TTC549 (cell line): ENCODE results near the gene SLC4A7.
"Not testable (repeated sequence)": the region's sequence is repeated elsewhere in the genome, so short reads cannot be mapped to it uniquely, and the experiment has no call there.

ENCODE experiments used
- FAIRE-seq: peaks from 2 replicates; lab custom pipeline; 2012; peaks lifted over from hg19 to GRCh38; lab: Jason Lieb, UNC

Gene SLC4A7

DNA sequence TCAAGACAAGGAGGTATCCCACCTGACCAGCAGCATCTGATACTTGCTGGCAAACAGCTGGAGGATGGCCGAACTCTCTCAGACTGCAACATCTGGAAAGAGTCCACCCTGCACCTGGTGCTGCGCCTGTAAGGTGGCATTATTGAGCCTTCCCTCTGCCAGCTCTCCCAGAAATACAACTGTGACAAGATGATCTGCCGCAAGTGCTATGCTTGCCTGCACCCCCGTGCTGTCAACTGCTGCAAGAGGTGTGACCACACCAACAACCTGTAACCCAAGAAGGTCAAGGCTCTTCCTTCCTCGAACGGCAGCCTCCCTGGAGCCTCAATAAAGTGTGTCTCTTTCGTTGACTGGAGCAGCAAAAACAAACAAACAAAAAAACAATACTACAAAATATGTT lies 2.2 kb upstream of the SLC4A7 start:
- FAIRE-seq = no peak

DNA sequence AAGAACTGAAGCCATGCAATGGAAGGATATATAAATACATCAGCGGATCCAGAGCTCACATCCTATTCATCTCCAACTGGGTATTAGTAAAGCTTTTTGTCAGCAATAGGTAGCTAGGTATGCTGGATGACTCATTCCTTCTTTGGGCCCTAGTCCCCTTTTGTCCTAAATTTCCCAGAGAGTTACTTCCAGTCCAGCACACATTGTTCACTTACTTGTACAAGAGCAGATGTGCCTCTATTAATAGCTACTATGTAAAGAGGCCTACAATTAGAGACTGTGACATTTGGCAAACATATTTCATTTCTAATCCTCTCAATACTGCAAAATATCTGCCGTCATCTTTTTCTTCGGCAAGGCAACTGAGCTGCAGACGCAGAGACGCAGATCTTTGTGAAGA lies 1.7 kb upstream of the SLC4A7 start:
- no peak for FAIRE-seq

DNA sequence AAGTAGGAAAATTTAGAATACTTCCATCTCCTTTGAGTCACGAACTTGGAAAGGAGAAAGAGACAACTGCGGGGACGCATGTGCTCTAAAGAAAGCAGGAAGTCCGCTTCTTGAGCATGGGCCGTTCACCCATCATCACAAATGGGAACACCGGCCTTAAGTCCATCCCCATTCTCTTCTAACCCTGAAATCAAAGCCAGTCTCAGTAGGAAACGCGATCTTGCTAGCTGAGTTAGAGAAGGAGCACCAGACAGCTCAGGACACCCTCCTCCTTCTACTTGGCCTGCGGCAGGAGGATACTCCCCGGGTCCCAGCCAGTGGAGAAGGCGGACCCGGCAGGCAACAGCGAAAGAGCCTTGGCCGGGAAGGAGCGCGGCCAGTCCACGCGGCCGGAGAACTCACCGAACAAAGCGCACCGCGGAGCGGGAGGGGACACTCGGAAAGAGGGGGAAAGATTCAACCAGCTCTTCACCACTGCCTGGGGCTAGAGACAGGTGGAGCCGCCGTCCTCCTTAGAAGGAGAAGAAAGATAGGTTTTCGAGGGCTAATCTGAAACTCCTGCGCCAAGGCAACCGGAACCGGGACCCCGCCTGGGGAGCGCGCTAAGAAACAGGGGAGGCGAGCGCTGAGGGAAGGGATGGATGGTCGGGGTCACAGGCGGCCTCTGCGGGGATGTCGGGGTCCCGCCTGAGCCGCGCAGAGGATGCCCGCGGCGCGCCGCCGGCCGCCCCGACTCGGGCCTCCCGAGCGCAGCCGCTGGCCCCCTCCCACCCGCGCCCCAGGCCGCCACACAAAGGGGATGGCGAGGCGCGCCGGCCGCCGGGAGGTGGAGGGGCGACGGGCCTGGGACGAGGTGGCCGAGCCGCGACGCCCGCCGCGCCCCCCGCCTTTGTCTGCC lies 818 bp downstream of the SLC4A7 start:
- no peak for FAIRE-seq

DNA sequence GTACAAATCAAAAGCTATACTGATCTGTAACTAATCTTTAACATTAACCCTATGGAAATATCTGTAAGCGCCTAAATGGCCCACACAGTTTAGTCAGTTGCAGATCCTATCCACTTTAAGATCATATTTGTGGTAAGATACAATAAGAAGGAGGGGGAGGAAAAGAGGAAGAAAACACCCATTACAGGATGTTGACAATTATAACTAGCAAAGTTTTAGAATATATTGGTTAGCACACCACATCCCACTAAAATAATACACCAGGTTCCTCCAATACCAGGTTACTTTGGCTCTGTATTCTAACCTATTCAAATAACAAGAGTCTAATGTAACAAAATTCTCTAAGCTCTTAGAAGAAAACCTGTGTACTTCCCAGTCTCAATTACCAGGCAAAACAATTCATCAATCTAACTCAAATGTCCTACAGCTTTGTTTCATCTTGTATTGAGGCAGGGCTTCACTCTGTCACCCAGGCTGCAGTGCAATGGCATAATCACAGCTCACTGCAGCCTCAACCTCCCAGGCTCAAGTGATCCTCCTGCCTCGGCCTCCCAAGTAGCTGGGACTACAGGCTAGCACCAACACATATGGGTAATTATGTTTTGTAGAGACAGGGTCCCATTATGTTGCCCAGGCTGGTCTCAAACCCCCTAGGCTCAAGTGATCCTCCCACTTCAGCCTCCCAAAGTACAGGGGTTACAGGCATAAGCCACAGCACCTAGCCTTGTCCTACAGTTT lies 4.2 kb downstream of the SLC4A7 start:
- no peak for FAIRE-seq

DNA sequence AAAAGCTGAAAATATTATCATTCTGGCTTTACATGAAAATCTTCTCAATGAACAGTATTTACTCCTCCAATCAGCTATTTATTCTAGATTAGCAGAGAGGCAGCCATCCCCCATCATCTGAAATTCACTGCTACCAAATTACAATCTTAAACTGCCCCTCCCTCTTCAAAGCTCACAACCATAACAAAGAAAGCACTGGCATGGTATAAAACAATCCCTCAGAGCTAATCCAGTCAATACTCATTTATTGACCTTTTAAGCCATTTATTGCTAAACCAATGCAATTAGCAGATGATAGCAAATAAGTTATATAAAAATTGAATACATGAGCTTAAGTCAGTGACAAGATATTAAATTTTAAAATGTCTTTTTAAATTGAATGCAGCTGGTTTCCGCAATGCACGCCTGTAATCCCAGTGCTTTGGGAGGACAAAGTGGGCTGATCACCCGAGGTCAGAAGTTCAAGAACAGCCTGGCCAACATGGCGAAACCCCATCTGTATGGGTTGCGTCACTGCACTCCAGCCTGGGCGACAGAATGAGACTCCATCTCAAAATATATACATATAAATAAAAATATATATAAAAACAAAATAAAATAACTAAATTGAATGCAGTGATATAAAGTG lies 12.1 kb downstream of the SLC4A7 start:
- no peak for FAIRE-seq

DNA sequence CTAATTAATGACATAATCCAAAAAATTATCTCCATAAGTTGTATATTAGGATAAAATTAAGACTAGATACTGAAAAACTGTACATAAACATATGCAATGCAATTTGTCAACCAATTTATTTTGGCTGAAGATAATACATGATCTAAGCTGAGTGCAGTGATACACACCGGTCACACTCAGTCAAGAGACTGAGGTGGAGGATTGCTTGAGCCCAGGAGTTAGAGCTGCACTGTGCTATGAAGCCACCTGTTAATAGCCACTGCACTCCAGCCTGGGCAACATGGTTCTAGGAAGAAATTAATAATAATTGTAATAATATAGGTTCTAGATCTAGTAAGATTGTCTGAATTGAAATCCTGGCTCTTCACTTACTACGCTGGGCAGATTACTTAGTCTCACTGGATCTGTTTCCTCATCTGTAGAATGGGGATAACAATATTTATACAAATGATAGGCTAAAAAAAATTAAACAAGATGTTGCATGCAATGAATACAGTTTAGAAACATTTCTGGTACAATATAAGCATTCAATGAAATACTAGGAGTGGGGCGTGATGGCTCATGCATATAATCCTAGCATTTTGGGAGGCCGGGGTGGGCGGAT lies 15.8 kb downstream of the SLC4A7 start:
- FAIRE-seq = no peak

DNA sequence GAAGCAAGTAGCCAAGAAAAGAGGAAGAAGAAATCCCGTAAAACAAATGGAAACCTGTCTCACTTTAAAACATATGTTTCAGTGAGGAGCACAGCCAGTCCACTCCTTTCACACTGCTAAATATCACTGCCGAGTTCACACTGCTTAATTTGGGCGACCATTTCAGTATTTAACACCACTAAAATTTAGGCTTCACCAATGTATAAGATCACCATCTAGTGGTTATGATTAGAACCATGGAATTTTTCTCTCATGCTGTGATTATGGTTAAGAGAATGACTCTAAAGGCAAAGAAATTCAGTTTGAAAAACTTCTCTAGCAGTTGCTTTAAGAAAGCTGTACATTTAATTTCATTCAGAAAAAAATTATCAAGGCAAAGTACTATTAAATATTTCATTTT lies 16.6 kb downstream of the SLC4A7 start:
- FAIRE-seq = peak; percentile 82

DNA sequence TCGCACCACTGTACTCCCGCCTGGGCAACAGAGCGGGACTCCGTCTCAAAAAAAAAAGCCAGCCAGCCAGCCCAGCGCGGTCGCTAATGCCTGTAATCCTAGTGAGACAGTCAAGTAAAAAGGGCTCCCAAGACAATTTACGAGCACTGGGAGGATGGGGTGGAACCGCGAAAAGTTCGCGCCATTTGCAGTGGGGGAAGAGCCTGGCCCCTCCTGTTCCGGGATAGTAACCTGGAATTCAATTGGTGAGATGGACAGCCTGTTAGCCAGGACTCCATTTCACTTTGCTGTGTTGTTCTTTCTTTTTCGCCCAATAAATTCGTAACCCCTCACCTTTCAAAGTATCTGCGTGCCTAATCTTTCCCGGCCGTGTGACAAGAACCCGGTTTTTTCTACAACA lies 19.5 kb downstream of the SLC4A7 start:
- no peak for FAIRE-seq

DNA sequence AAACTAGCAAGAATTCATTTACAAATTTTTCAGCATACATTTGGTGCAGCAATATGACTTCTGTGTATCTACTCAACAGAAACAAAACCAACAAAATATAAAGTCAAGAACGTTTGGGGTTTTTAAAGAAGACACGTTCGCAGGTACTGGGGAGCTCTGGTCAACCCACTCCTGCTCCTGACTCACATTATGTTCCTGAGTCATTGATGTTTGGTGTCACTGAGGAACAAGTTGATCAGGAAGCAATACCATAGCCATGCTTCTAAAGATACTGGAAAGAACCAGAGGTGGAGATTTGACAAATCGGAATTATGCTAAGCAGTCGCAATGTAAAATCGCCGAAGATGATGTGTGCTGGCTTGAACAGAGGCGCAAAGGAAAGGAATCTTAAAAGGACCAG lies 22.0 kb downstream of the SLC4A7 start:
- no peak for FAIRE-seq

DNA sequence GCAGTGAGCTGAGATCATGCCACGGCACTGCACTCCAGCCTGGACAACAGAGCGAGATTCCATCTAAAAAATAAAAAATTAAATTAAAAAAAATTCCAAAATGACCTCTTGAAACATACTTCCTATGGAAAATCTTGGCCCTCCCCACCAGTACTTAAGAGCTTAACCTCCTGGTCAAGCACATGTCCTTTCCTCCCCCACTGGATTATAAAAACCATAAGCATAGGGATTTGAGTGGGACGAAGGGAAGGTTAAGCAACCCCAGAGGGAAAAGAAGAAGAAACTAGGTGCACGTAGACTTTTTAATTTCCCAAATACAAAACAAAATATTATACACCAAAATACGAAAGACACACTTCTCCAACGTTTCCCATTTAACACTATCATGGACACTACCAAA lies 25.3 kb downstream of the SLC4A7 start:
- no peak for FAIRE-seq

DNA sequence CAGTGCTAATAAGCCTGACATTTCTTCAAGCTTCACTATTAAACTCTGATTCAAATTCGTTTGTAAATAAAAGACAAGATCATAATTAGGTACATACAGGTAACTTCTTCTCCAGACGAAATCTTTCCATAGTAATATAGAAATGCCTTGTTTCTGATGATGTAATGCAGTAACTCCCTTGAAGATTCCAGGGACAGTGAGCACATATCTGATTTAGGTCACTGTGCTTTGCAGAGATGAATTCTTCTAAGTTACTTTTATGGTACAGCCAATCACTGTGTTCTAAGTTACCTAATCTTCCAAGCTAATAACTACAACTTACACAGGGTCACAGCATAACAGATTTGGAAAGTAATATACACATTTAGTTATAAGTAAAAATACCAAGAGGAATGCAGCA lies 27.6 kb downstream of the SLC4A7 start:
- FAIRE-seq = no peak

DNA sequence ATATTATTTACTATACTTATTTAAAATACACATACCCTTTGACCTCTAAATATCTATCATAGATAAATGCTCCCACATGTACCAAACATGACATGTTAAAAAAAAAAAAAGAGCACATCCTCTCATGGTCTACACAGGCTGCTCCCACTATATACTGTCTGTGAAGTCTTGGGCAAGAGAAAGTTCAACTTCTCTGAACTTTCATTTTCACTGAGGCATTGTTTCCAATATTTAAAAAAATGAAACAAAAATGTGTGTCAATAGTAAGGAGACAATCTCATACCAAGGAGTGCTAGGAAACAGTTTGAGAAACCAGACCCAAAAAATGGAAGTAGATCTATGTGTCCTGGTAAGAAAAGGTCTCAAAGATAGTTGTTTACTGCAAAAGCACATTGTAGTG lies 29.3 kb downstream of the SLC4A7 start:
- no peak for FAIRE-seq

DNA sequence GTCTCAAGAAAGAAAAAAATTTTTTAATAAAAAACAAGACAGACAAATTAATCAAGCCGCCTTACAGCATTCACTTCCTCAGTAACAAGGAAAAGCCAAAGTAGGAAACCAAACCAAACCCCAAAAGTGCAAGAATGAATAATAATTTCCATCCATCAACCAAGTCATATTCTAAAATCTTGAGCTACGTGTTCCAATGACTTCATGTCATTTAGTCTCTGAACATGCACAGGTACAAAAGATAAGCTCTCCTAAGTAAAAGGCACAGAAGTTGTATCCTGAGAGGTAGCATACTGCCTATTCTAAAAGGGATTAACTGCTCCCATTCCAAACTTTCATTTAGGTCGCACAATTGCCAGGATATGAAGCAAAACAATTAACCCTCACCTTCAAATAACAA lies 29.7 kb downstream of the SLC4A7 start:
- no peak for FAIRE-seq

DNA sequence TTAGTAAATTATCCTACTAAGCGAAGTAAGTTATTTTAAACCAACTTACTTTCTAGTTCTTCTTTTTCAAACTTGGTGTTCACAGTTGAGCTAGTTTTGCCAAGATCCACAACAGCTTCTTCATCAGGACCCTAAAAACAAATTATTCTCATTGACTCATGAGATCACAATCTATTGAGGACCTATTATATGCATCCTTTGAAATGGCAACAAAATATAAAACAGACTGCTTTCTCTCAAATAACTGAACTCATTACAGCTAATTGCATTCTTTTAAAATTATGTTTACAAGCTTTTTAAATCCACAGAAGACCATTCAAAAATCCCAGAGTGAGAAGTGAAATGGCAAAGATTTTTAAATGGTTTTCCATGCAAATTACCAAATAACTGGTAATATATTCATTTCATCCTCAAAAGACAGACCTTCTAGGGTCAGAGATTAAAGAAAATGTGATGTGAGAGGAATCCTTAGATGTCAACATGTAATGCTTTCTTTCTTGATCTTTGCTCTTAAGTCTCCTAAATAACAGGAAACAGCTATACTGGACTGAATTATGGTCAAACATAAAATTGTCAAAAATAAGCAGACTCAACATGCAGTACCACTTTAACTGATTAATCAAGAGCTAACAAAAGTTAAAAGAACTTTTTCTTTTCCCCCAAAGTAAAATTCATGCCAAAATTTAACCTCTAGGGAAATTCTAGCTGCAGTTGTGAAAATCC lies 31.7 kb downstream of the SLC4A7 start:
- no peak for FAIRE-seq

DNA sequence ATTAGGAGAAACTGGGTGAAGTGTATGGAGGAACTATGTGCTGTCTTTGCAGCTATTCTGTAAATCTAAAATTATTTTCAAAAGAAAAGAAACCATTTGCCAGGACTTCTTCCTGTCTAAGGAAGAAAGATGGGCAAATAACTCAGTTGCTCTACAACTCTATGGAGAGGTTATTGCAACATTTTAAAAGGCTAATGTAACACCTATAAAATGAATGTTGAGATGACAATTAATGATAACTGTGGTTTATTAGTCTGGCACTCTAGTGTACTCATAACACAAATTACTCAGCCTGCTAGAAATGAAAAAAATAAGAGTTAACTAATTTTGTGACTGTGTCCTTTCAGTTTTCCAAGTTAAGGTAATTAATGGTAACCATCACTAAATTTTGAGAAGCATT lies 32.3 kb downstream of the SLC4A7 start:
- FAIRE-seq = no peak

DNA sequence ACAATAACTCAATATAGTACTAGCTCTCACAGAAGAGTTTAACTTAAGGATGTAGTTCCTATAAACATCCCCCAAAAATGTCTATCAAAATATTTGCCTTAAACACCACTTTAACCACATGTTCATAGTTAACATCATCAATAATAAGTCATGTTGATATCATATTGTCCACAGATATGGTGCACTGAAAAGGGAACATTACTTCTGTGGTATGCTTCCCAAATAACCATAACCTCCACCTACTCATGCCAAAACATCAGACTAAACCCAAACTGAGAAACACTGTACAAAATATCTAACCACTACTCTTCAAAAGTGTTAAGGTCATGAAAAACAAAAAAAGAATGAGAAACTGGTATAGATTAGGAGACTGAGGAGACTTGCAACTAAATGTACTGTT lies 32.9 kb downstream of the SLC4A7 start:
- no peak for FAIRE-seq

DNA sequence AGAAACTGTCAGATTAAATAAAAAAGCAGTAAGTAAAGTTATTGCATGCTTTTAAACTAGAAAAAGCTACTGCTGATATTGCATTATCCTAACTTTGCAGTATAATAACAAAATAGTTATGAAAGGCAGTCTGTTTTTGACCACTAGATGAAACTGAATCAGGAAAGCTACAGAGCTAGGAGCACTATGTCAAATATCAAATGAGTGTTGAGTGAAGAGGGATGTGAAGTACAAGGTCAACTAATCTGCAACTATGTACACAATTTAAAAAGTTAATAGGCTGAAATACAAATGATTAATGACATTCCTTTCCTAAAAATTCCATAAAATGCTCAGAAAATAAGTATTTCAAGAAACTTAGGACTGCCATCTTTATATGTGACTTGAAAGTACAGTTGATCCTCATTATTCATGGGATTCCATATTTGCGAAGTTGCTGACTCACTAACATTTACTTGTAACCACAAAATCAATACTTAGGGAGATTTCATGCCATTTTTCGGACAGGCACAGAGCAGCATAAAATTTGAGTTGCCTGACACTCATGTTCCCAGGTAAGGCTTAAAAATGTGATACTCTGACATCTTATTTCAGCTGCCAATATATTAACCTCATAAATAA lies 34.5 kb downstream of the SLC4A7 start:
- no peak for FAIRE-seq

DNA sequence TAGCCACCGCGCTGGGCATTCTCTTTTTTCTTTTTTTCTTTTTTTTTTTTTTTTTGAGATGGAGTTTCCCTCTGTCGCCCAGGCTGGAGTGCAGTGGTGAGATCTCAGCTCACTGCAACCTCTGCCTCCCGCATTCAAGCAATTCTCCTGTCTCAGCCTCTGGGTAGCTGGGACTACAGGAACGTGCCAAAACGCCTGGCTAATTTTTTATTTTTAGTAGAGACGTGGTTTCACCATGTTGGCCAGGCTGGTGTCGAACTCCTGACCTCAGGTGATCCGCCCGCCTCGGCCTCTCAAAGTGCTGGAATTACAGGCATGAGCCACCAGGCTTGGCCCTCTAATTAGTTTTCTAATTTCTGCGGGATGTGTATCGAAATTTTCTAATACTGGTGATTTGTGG lies 41.2 kb downstream of the SLC4A7 start:
- not testable (repeated sequence) for FAIRE-seq

DNA sequence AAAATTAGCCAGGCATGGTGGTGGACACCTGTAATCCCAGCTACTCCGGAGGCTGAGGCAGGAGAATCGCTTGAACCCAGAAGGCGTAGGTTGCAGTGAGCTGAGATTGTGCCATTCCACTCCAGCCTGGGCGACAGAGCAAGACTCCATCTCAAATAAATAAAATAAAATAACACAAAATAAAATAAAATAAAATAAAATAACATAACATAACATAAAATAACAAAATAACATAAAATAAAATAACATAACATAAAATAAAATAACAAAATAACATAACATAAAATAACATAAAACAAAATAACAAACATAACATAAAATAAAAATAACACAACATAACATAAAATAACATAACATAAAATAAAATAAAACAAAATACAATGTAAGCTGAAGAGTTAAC lies 45.8 kb downstream of the SLC4A7 start:
- FAIRE-seq = peak; percentile 98

DNA sequence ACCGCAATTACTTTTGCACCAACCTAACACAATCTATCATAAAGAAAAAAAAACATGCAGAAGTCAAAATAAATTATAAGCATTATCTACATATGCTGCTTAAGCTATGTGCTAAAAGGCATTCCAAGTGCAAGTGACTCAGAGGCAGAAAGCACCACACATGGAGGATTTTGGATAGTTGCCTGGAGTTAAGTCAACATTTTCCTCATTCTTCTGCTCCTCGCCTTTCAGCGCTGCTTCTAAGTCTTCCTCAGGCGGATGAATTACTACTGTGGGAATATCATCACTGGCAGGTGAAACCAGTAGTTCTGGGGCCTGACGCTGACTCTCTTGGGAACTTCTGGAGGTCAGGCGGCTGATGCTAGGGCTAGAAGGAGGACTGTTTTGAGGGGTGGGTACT lies 53.1 kb downstream of the SLC4A7 start:
- no peak for FAIRE-seq

DNA sequence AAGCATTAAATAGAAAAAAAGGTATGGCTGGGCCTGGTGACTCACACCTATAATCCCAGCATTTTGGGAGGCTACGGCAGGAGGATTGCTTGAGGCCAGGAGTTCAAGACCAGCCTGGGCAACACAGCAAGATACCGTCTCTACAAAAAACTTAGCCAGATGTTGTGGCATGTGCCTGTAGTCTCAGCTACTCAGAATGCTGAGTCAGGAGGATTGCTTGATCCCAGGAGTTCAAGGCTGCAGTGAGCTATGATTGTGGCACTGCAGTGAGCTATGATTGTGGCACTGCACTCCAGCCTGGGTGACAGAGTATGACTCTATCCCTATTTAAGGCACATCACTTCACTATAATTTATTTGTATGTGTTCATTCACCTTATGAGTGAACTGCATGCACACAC lies 54.3 kb downstream of the SLC4A7 start:
- no peak for FAIRE-seq

DNA sequence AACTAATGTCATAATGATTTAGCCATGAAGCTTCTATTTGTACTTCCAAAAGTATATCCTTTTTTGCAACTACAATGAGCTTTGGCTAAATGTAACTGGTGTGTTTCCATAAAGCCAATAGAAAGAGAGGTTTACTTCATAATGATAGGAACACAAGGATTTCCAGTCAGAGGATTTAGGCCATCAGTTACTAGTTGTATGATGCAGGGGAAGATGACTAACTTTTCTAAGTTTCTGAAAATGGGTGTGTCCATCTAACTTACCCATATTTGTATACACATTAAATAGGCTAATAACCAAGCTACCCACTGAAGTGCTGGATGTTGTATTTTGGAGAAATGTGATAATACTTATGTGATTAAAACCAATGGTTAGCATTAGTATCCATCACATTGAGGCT lies 55.7 kb downstream of the SLC4A7 start:
- FAIRE-seq = no peak
